NCI-H128 (cell line): Measurements from ENCODE around the gene DZIP1.

Experiments
- DNase-seq: peaks from one replicate; lab custom pipeline; 2025; ENCODE audit not compliant: unreplicated experiment; lab: John Stamatoyannopoulos, UW

DZIP1 gene

DNA sequence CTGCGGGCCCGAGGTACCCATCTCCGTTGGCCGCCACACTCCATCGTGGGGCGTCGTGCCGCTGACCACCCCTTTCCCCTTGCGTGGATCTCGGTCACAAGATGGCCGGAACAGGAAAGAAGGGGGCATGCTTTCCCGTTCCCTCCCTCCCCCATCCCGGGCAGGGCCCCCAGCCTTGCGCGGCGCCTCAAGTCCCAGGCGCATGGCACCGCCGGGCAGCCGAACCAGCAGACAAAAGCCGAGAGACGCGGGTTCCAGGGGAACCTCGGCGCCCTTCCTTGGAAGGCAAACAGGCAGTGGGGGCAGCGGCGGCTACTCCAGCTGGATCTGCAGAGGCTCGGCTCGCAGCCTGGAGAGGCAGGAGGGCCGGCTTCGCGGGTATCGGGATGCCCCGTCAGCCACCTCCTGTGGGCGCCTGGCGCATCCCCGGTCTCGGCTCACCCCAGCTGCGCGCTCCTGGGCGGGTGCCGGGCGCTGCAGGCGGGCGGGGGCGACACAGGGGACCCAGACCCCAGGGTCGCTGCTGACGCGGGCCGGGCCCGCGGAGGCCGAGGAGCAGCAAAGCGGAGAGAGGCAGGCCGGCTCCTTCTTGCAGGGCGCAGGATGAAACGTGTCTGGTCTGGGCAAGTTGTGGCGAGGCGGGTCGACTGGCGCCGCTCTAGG, 439 bp downstream of the DZIP1 start:
- no peak for DNase-seq

DNA sequence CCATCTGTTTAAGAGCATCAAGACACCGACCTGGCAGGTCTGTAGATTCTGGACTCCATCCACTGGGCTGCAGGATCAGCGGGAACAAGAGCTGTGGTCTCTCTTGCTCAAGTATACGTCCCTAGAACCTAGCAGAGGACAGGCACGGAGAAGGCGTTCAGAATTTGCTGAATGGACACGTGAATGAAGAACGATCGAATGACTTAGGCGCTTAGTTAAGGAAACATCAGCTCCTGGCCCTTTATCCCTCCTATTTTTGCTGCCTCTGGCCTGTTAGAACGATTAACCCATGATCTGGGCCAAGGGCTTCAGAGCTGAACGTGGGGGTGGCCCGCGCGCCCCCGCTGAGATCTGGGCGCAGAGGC, 953 bp downstream of the DZIP1 start:
- DNase-seq, result no peak

DNA sequence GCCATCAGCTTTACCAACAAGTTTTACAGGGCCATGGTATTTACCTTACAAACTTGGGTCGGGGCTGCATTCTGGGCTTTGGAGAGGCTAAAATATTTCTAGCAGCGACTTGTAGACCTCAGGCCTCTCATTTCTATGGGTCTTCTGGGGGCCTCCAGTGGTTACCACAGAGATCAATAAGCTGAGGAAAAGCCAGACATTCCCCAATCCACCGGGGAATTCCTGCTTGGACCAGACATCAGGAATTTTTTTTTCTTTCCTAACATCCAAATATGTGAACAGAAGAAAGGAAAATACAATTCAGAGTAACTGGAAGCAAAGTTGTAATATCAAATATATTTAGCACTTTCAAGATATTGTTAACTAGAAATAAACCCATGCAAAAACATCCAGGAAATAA, 1.5 kb downstream of the DZIP1 start:
- DNase-seq, result no peak

DNA sequence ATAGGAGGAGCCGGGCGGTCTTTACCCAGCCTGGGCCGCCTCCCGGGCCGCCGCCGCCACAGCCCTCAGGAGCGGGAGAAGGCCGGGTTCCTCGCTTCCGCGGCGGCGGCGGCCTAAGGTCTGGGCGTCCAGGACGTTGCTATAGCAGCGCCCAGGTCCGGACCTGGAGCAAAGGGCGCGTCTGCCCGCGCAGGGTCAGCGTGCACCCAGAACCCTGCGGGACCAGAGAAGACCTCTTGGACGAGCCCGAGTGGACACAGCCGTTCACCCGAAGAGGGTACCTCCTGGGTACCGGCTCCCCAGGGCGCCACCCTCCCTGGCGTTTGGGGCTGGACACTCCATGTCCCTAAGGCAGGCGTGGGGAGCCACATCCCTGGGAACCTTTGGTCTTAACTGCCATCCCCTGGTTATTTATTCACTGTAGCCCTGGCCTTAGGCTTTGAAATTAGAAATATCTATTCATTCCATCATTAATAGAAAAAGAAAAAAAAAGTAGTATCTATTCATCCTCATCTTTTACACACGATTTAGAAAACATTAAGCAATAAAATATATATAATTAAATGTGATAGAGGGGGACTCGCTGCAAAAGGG, 2.4 kb downstream of the DZIP1 start:
- no peak for DNase-seq

DNA sequence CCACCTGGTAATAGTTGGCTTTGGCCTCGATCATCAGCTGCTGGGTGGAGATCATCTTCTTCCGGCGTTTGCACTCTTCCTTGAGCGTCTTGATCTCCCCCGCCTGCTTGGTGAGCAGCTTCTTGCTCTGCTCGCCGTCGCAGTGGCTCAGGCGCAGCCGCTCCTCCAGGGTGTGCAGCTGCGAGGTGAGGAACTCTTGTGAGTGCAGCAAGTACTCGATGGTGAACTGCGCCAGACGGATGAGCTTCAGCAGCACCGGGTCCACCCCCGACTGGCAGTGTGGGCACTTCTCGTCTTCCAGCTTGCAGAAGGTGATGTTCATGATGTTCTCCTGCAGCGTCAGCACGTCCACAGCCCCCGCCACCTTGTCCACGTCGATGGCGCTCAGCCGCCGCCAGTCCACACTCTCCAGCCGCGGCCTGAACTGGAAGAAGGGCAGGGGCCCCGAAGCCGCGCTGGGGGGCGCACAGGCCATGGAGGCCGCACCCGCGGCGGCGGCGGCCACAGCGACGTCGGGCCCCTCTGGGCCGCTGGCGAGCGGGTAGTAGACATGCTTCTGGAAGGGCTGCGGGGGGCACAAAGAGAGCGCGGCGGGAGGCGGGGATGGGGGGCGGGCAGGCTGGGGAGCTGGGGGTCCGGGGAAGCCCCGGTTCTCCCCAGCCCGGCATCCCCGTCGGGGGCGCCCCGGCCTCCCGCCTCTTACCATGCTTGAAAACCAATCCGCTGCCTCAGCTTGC, 3.0 kb downstream of the DZIP1 start:
- DNase-seq, result no peak

DNA sequence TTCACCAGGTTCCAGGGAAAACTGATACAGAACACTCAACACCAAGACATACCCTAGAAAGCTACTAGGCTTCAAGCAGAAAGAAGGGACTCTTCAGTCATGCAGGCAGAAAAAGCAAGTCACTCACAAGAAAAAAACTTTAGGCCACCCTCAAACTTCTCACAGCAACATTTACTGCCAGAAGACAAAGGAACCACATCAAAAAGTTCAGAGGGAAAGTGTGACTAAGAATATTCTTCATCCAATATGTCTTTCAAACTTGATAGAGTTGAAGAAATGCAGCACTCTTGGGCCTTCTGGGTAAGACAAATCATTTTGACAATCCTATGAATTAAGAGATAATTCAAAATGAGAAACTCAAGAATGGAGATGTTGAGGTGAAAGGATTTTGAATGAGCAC, 7.7 kb downstream of the DZIP1 start:
- DNase-seq, result no peak

- DNase-seq, result no peak
Observed at GRCh38 chr13:95630593-95630992, 13.9 kb downstream of the DZIP1 start.

- DNase-seq, result no peak
Observed at GRCh38 chr13:95629071-95629470, 15.4 kb downstream of the DZIP1 start.

DNA sequence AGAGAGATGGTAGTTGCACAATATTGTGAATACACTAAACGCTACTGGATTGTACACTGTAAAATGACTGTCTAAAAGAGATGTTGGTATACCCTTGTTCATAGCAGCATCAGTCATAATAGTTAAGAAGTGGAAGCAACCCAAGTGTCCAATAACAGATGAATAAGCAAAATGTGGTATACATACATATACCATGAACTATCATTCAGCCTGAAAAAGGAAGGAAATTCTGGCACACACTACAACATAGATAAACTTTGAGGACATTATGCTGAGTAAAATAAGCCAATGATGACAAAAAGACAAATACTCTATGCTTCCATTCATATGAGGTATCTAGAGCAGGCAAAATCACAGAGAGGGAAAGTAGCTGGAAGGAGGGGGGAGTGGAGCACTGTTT, 16.0 kb downstream of the DZIP1 start:
- no peak for DNase-seq

- DNase-seq, result no peak
Observed at GRCh38 chr13:95627590-95627989, 16.9 kb downstream of the DZIP1 start.

- DNase-seq, result no peak
Observed at GRCh38 chr13:95626768-95627167, 17.7 kb downstream of the DZIP1 start.

DNA sequence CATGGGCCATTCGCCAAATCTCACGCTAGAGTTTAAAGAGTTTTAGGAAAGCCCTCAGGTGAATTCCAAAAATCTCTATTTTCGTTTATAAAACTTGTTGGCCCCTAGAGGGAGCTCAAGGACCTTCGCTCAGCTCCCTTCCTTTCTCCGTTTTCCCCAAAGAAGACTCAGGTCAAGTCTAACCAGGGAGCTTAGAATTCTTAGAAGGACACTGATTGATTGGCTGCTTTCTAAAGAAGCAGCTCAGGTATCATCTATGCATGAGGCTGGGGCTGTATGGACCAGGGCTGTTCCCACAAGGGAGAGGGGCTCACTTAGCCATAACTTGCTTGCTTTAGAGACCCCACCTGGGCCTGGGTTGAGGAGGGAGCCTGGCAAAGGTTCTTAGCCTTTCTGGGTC, 20.5 kb downstream of the DZIP1 start:
- no peak for DNase-seq

GRCh38 chr13:95623141-95623540, 21.4 kb downstream of the DZIP1 start:
- DNase-seq, result no peak

DNA sequence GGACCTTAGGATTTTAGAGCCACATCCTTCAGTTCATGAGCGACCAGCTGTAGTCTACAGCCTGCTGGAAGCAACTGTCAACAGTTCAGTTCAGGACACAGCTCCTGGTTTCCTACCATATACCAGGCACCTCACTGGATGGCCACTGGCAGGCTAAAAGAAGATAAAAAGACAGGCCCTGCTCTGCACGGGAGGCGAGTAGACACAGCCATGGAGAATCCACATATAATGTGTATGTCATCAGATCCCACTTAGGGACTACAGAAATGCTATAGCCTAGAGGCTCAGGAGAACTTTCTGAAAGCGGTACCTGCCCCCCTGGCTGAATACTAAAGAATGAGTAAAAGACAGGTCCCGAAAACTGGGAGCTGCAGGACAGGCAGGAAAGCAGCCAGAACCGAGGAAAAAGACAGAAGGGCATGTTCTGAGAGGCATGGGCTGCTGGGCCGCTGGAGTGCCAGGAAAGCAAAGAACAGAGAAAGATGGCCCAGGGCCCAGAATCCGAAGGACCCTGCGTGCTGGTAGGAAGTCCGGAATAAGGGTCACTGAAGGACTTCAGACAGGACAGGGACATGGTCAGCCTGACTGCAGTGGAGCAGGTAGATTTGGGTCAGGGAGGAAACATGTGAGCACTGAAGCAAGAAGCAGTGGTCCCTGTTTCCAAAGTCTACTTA, 23.5 kb downstream of the DZIP1 start:
- DNase-seq, result no peak

DNA sequence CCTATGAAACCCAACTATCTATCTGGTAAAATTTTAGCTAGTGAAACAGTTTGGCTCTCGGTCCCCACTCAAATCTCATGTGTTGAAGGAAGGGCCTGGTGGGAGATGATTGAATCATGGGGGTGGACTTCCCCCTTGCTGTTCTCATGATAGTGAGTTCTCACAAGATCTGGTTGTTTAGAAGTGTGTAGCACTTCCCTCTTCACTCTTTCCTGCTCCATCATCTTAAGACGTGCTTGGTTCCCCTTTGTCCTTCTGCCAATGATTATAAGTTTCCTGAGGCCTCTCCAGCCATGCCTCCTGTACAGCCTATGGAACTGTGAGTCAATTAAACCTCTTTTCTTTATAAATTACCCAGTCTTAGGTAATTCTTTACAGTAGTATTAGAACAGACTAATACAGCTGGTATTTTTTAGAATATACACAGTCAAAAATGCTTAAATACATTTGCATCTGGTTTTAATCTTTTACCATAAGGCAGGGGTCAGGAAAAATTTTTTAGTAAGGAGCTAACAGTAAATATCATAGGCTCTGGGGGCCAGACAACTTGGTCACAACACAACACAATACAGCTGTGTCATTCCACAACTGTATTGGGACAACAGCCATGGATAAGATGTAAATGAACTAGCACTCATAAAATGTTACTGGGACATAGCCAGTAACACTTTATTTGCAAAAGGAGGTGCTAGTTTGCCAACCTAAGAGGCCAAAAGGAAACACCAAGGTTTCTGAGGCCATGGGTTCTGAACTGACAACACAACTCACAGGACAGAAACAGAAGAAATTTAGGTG, 24.3 kb downstream of the DZIP1 start:
- DNase-seq, result no peak

GRCh38 chr13:95615539-95615938, 29.0 kb downstream of the DZIP1 start:
- no peak for DNase-seq

DNA sequence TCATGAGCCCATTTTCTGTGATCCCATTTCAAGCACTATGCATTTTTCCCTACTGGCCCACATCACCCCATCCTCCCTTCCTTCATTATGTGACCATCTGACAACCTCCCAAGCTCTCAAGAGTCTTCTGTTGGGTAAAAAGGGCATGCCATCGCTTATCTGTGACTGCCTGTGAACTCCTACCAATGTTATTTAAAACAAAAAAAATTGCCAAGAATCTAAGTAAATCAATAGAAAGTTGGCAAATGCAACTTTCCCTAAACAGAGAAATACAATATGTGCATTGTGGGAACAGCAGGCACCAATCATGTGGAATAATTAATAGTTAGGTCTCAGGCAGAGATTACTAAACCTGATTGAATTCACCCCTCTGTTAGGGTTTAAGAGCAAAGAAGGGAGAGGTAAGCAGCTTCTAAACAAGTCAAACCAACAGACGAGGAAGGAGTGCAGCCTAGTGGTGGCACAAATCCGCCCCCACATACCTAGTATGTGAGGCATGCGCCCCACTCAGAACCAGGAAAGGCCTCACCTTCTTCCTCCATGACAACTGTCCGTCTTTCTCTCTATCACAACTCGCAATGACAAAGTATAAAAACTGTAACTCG, 29.8 kb downstream of the DZIP1 start:
- no peak for DNase-seq

DNA sequence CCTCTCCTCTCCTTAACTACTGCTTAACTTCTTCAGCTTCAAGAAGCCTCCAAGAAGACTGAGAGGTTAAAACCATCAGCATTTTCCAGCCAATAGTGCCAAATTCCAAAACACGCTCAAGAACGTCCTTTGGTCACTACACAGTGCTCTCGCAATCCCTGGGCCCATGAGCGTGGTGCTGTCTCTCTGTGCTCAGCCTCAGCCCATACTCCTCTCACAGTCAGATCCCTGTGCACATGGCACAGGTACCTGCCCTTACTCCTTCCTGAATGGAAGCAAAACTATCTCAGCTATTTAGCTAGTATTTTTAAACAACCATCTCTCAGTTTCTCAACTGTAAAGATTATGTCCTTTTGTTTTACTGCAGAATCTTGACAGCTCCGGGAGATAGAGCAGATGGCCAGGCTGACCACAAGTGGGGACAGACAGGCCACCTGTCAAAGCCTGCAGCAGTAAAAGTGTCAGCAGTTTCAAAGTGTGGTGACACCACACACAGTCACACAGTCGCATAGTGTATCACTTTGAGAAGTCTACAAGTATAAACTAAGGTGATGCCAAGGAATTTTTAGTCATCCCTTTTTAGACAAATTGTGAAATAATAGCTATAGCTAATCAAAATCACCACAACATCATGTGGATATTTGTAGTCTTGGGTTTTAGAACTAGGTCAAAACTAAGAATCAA, 35.7 kb downstream of the DZIP1 start:
- no peak for DNase-seq

DNA sequence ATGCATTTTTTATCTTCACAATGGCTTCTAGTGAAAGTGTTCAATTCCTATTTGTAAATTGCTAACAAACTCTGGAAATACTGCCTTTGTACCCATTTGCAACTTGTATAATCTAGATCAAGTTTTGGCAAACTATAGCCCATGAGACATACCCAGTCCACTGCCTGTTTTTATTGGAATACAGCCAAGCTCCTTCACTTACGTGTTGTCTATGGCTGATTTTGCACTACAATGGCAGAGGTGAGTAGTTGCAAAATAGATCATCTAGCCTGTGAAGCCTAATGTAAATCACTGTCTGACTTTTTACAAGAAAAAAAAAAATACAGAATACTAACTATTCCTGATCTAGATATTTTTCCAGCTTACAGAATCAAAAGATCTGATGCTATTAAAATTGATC, 37.1 kb downstream of the DZIP1 start:
- DNase-seq, result no peak

DNA sequence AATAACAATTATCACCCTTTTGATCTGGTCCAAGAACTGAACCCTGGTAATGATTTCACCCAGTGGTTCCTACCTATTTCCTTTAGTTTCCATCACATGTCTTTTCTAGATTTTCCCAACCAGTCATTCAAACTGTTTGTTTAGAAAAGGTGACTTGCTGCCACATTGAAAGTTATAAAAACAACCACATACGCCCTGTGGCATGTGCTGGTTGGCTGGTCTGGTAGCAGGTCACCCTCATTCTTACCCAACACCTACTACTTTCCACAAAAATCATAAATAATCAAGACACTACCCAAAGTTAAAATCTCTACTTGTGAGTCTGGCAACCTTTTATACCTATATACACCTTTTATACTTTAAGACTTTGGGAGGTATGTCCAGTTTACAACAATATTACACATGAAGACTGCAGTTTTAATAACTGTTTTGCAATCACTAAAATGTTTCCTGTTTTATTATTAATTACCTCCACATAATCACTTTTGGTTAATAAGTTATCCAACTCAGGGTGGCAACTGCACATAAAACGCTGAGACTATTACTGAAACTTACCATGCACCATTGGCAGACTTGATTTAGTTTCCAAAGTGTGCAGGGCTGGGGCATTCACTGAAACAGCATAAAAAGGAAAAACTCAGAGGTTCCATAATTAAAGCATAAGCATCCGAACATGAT, 38.9 kb downstream of the DZIP1 start:
- DNase-seq, result no peak
